ENCODE results near the gene AP1S1. TPM values are rescaled to one million over a fixed set of nuclear protein-coding genes. Genes with fewer than 3 reads are reported as not detected.
A peak's percentile ranks its signal among the peaks of the same experiment; 100 is the strongest.

AP1S1 gene
- total and polyA plus RNA-seq, 9 of the 15 experiments (the other 6 are each of a cell fraction or from before 2014, with no cell fraction given): 4.4 to 149 (median 89.4) TPM

DNA sequence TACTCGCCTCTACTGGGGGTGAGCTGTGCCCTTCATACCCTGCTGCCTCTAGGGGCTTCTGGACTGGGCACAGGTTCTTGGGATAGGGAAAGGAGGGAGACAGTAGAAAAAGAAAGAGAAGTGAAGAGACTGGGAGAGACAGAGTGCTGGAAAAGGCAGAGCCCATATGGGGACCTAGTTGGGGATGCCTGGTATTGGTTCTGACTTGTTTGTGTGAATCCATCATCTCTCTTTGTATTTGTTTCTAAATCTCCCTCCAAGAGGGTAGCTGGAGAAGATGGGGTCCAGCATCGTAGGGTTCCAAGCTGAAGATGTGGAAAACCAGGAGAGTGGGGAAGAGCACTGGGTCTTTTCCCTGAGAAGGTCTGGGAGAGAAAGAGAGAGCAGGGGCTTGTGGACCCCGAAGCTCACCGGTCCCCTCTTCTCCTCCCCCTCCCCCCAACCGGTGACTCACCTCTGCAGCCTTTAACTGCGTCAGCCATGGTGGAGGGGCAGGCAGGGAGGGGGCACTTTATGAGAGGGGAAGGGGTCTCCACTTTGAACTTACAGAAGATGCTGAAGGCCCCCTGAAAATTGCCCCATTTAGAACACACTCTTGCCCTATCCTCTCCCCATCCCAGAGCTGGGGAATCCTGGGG lies 14.3 kb downstream of the AP1S1 start:
- WGBS (ENCODE audit: insufficient coverage, low coverage, missing lambda C conversion rate): 2% methylated on average over 3 of the region's 6 CpGs
- no peak for ATAC-seq
- BruUV-seq (replicated peaks): no TSS peak
- H3K36me3 ChIP-seq (ENCODE audit: control insufficient read depth, insufficient read depth, low read length): no peaks in the 10 kb centered on the region
- H3K9me3 ChIP-seq (replicated peaks; ENCODE audit: control insufficient read depth, insufficient read depth, low read depth, low read length): no peaks in the 10 kb centered on the region
- POLR2A ChIA-PET: interaction anchor here (0.5 kb wide), 1 partner anchor 47 kb away, joined by 4 read pairs; no protein-coding TSS in a partner anchor
- in situ Hi-C loops (cut with MboI): no loop called here
- CTCF ChIA-PET (ENCODE audit: low intra/inter-chr PET ratio): interaction anchor here (2.4 kb wide), 1 partner anchor 25 kb away, joined by 20 read pairs; no protein-coding TSS in a partner anchor
- no peak overlapping the region for H3K4me3 ChIP-seq
- intact Hi-C loops (cut with micrococcal nuclease): loop anchor here (2.0 kb wide), 1 partner anchor 24 kb away; no protein-coding TSS in a partner anchor
- H3K27ac ChIP-seq (ENCODE audit: extremely low read depth, low read depth, low read length): no peak overlapping the region
- peaks cover 6% of the 10 kb centered on the region for H3K9me1 ChIP-seq (ENCODE audit: control insufficient read depth, insufficient read depth, low read length)
- H3K27me3 ChIP-seq (ENCODE audit: control insufficient read depth in 2 of 2, insufficient read depth in 2 of 2, low read length in 2 of 2): peaks cover 29 to 51% of the 10 kb centered on the region in 2 experiments; a peak in 4 of 5 replicates
- no peak overlapping the region for H2AFZ ChIP-seq (ENCODE audit: low read depth, low read length)
- peaks cover 36 to 71% of the 10 kb centered on the region in 2 experiments for H3K4me1 ChIP-seq (replicated peaks in 1 of 2; ENCODE audit: control insufficient read depth in 2 of 2, insufficient read depth in 2 of 2, low read length in 2 of 2)
- H3K4me2 ChIP-seq (ENCODE audit: insufficient read depth, low read length): no peak overlapping the region; the same call in 1 of the 2 replicates
- FAIRE-seq: no peak
- peak in 2 of 4 experiments; percentile 23 to 32 for DNase-seq (ENCODE audit: extremely low read depth in 1 of 4, low spot score in 3 of 4)
- H3K9ac ChIP-seq (ENCODE audit: insufficient read depth in 1 of 2, low read depth in 2 of 2, low read length in 2 of 2): no peak overlapping the region
- no peaks in the 10 kb centered on the region for H3K79me2 ChIP-seq (ENCODE audit: control insufficient read depth, insufficient read depth, low read length)
- H4K20me1 ChIP-seq (replicated peaks; ENCODE audit: control insufficient read depth, insufficient read depth, low read length): peaks cover 26% of the 10 kb centered on the region
- TF ChIP-seq ZBTB8A (IDR thresholded peaks at IDR 0.05; ENCODE audit: partially characterized antibody) (no peak), CCAR2 (IDR thresholded peaks at IDR 0.05; ENCODE audit: low read depth, low read length) (no peak), RBM15 (IDR thresholded peaks at IDR 0.05; ENCODE audit: insufficient read depth, low read length) (no peak), ZNF75A (CRISPR knock-in tag; IDR thresholded peaks at IDR 0.05) (no peak), ZNF407 (IDR thresholded peaks at IDR 0.05; ENCODE audit: low read depth) (no peak), MED1 (CRISPR knock-in tag; IDR thresholded peaks at IDR 0.05; ENCODE audit: borderline replicate concordance) (no peak), JUND (IDR thresholded peaks at IDR 0.05; ENCODE audit: borderline replicate concordance, low read depth, low read length) (peak; percentile 49; the same call in 1 of the 2 replicates), JUND (tag; IDR thresholded peaks at IDR 0.05; ENCODE audit: borderline replicate concordance, low read depth, low read length) (no peak), ZNF586 (CRISPR knock-in tag; conservative IDR thresholded peaks at IDR 0.05) (no peak)
- TF ChIP-seq, protein P1, sequence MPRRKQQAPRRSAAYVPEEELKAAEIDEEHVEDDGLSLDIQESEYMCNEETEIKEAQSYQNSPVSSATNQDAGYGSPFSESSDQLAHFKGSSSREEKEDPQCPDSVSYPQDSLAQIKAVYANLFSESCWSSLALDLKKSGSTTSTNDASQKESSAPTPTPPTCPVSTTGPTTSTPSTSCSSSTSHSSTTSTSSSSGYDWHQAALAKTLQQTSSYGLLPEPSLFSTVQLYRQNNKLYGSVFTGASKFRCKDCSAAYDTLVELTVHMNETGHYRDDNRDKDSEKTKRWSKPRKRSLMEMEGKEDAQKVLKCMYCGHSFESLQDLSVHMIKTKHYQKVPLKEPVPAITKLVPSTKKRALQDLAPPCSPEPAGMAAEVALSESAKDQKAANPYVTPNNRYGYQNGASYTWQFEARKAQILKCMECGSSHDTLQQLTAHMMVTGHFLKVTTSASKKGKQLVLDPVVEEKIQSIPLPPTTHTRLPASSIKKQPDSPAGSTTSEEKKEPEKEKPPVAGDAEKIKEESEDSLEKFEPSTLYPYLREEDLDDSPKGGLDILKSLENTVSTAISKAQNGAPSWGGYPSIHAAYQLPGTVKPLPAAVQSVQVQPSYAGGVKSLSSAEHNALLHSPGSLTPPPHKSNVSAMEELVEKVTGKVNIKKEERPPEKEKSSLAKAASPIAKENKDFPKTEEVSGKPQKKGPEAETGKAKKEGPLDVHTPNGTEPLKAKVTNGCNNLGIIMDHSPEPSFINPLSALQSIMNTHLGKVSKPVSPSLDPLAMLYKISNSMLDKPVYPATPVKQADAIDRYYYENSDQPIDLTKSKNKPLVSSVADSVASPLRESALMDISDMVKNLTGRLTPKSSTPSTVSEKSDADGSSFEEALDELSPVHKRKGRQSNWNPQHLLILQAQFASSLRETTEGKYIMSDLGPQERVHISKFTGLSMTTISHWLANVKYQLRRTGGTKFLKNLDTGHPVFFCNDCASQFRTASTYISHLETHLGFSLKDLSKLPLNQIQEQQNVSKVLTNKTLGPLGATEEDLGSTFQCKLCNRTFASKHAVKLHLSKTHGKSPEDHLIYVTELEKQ (CRISPR knock-in tag; IDR thresholded peaks at IDR 0.05): no peak
